Mesodermal cell (in vitro differentiated cells): ENCODE measurements around the gene TTL.
"Not testable (repeated sequence)": the region's sequence is repeated elsewhere in the genome, so short reads cannot be mapped to it uniquely, and the experiment has no call there.

Source experiments
- H3K27ac ChIP-seq: 2 replicates; pipeline ENCODE4 v1.7.0; 2013; ENCODE audit warnings: mild to moderate bottlenecking, low read depth, low read length, moderate library complexity; ENCODE audit not compliant: severe bottlenecking
- H3K36me3 ChIP-seq: 2 replicates; pipeline ENCODE4 v1.7.1; 2013; ENCODE audit warnings: mild to moderate bottlenecking, low read length, moderate library complexity; ENCODE audit not compliant: control insufficient read depth, insufficient read depth
- H3K4me1 ChIP-seq: one replicate; pipeline ENCODE4 v1.7.1; 2013; ENCODE audit warnings: mild to moderate bottlenecking, low read length; ENCODE audit not compliant: insufficient read depth, control insufficient read depth, poor library complexity, severe bottlenecking
- H3K4me3 ChIP-seq: 2 replicates; pipeline ENCODE4 v1.7.0; 2013; ENCODE audit warnings: low read length, control low read depth, mild to moderate bottlenecking; ENCODE audit not compliant: insufficient read depth, poor library complexity, severe bottlenecking; ENCODE audit errors: extremely low read depth
- H3K9me3 ChIP-seq: 2 replicates; pipeline ENCODE4 v1.7.1; 2013; ENCODE audit warnings: mild to moderate bottlenecking, low read length, moderate library complexity; ENCODE audit not compliant: control insufficient read depth
- WGBS, 2 experiments: methylation state at CpG; one replicate each; pipeline ENCODE4 v1.1.5; 2013; ENCODE audit warnings: missing lambda C conversion rate in 2 of 2; ENCODE audit not compliant: insufficient coverage in 2 of 2; 5-methylcytosine and 5-hydroxymethylcytosine counted together

The TTL gene

DNA sequence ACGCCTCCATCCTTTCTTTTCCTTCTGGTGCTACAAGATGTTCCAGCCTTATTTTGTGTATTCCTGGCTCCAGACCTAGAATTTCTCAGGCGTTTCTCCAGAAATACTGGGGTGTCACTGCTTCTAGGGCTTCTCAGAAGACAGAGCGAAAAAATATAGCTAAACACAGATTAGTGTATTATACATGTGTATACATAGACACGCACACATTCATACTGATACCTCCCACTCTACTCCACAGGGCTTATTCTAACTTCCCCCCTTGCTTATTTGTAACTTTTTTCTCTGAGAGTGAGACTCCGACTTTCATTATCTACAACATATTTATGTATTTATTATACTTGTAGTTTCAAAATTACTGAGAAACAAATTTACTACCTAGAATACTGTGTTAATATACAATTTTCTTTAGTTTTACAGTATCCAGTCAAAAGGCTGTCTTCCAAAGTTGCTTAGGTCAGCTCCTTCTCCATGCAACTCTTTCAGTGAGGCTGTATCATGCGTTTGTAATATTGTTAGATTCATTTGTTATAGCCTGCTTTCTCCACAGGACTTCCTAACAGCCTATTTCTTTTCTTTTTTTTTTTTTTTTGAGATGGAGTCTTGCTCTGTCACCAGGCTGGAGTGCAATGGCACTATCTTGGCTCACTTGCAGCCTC lies 43.2 kb upstream of the TTL start:
- H3K9me3 ChIP-seq, H3K4me1 ChIP-seq, H3K27ac ChIP-seq, H3K36me3 ChIP-seq, H3K4me3 ChIP-seq: not testable (repeated sequence)
- WGBS, 2 experiments, result 100% methylated on average over 1 of the region's 6 CpGs; no CpG with 5 or more reads in 1 of the 2 experiments

DNA sequence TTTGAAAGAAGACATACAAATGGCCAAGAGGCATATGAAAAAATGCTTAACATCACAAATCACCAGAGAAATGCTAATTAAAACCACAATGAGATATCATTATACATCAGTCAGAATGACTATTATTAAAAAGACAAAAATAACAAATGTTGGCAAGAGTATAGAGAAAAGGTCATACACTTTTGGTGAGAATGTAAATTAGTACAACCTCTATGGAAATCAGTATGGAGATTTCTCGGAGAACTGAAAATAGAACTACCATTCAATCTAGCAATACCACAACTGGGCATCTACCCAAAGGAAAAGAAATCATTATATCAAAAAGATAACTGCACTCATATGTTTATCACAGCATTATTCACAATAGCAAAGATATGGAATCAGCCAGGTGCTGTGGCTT lies 37.7 kb upstream of the TTL start:
- H3K9me3 ChIP-seq, H3K4me3 ChIP-seq, H3K4me1 ChIP-seq, H3K27ac ChIP-seq, H3K36me3 ChIP-seq: not testable (repeated sequence)
- WGBS, 2 experiments, result no CpG with 5 or more reads among the region's 1 CpG

DNA sequence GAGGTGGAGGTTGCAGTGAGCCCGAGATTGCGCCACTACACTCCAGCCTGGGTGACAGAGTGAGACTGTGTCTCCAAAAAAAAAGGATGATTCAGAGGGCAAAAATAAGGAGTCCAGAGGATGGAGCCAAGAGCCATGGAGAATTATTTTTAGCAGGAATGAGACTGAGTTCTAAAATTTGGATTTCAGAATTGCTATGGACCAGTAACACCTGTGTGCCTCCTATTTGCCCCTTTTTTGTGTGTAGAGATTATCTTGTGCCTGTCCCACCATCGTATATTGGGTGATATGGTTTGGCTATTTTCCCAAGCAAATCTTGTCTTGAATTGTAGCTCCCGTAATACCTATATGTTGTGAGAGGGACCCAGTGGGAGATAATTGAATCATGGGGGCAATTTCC lies 32.1 kb upstream of the TTL start:
- Histone ChIP-seq H3K36me3 (no peaks in the 10 kb centered on the region), H3K9me3 (no peaks in the 10 kb centered on the region), H3K27ac (no peak overlapping the region), H3K4me3 (no peak overlapping the region), H3K4me1 (no peaks in the 10 kb centered on the region)
- WGBS, 2 experiments, result 86 to 97% methylated on average over 4 of the region's 4 CpGs

DNA sequence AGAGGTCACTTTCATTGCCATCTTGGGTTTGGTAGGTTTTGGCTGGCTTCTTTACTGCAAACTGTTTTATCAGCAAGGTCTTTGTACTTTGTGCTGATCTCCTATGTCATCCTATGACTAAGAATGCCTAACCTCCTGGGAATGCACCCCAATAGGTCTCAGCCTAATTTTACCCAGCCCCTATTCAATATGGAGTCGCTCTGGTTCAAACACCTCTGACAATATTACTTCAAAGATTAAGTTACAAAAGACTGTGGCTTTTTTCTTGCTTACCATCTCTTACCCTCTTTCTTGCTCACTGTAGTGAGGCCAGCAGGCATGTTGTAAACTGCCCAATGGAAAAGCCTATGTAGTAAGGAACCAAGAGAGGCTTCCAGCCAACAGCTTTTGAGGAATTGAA lies 30.6 kb upstream of the TTL start:
- 100% methylated on average over 1 of the region's 1 CpG for WGBS, 2 experiments

DNA sequence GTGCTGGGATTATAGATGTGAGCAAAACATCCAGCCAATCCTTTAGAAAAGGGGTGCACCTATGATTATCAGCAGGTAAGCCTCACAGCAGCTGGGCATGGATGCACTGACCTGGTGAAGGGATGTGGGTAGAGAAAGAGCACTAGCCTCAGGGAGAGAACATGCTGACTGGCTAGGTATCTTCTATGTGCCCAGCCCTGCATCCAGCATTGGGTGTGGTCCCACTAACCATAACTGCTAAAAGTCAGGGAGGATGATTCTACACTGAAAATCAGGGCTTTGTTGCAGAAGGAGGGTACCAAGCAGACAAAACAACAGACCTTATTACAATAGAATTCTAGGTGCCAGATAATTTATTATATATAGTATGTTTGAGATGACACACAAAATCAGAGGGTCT lies 27.4 kb upstream of the TTL start:
- H3K9me3 ChIP-seq, result no peaks in the 10 kb centered on the region
- no peak overlapping the region for H3K4me3 ChIP-seq
- H3K4me1 ChIP-seq, result no peaks in the 10 kb centered on the region
- no peaks in the 10 kb centered on the region for H3K36me3 ChIP-seq
- H3K27ac ChIP-seq, result no peak overlapping the region

More for the DNA sequence above, 30.6 kb upstream of the TTL start:
- Histone ChIP-seq H3K27ac (no peak overlapping the region), H3K9me3 (no peaks in the 10 kb centered on the region), H3K4me1 (no peaks in the 10 kb centered on the region), H3K36me3 (no peaks in the 10 kb centered on the region), H3K4me3 (no peak overlapping the region)

DNA sequence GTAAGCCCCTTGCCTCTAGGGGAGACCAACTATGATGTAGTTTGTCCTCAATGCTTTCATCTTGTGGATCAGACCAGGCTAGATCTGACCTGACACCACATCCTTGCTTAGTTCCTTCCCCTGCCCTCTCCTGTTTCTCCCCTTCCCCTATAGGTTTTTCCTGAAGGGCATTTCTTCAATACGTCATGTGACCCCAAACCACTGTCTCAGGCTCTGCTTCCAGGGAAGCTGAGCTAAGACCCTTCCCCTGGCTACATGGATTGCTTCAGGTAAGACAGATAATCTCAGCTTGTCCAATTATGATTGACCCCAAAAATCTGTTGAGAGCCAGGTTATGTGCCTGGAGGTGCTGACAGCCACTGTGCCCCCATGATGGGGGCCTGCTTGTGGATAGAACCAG lies 22.6 kb upstream of the TTL start:
- Histone ChIP-seq H3K36me3 (no peaks in the 10 kb centered on the region), H3K27ac (no peak overlapping the region), H3K4me3 (no peak overlapping the region), H3K9me3 (no peaks in the 10 kb centered on the region), H3K4me1 (no peaks in the 10 kb centered on the region)
- WGBS, 2 experiments, result 83 to 100% methylated on average over 1 of the region's 1 CpG

DNA sequence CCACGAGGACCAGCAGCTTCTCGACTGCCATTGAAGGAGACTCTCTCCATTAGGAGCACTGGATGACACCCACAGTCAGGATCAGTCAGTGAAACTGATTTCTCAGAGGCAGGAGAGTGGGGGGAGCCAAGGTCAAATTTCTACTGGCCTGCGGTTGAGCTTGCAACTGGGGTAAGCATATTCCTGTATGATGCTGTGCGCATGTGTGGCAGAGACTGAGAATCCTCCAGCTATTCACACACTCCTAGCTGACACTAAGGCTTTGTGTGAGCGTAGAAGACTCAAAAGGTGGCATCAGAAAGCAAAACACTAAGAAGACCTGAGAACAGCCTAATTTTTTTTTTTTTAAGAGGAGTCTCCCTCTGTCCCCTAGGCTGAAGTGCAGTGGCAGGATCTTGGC lies 19.8 kb upstream of the TTL start:
- H3K27ac ChIP-seq, result no peak overlapping the region
- H3K4me1 ChIP-seq, result no peaks in the 10 kb centered on the region
- no peaks in the 10 kb centered on the region for H3K9me3 ChIP-seq
- H3K36me3 ChIP-seq, result no peaks in the 10 kb centered on the region
- H3K4me3 ChIP-seq, result no peak overlapping the region
- WGBS, 2 experiments, result 58 to 80% methylated on average over 3 to 4 of the region's 5 CpGs

DNA sequence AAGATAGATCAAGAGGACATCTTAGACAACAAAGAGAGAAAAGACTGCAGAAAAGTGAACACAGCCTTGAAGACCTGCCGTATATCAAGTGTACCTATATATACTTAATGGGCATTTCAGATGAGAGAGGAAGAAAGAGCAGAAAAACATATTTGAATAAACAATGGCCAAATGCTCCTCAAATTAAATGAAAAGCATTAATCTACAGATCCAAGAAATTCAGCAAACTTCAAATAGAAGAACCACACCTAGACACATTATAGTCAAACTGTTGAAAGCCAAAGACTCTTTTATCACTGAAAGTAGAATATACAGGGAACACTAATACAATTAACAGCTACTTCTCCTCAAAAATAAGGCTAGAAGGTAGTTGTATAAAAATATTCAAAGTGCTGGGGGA lies 18.7 kb upstream of the TTL start:
- Histone ChIP-seq H3K9me3 (no peaks in the 10 kb centered on the region), H3K4me3 (no peak overlapping the region), H3K4me1 (no peaks in the 10 kb centered on the region), H3K36me3 (no peaks in the 10 kb centered on the region), H3K27ac (no peak overlapping the region)
- no CpG with 5 or more reads among the region's 1 CpG for WGBS, 2 experiments

DNA sequence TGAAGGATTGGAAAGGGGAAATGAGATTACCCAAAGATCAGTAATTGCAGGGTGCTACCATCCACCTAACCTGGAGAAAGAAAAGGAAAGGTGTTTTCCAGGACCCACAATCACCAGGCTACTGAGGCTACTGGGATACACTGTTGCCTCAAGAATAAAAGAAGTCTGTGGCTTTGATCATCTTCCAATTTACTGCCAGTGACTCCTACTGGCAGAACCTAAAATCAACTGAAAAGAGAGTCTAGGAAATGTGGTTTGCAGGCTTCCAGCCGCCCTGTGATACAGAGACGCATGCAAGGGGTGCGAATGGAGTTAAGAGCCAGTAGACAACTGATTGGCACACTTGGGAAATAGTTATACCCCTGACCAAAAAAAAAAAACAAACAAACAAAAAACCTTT lies 16.6 kb upstream of the TTL start:
- no CpG with 5 or more reads among the region's 3 CpGs for WGBS, 2 experiments
- Histone ChIP-seq H3K4me3 (no peak overlapping the region), H3K27ac (no peak overlapping the region)

DNA sequence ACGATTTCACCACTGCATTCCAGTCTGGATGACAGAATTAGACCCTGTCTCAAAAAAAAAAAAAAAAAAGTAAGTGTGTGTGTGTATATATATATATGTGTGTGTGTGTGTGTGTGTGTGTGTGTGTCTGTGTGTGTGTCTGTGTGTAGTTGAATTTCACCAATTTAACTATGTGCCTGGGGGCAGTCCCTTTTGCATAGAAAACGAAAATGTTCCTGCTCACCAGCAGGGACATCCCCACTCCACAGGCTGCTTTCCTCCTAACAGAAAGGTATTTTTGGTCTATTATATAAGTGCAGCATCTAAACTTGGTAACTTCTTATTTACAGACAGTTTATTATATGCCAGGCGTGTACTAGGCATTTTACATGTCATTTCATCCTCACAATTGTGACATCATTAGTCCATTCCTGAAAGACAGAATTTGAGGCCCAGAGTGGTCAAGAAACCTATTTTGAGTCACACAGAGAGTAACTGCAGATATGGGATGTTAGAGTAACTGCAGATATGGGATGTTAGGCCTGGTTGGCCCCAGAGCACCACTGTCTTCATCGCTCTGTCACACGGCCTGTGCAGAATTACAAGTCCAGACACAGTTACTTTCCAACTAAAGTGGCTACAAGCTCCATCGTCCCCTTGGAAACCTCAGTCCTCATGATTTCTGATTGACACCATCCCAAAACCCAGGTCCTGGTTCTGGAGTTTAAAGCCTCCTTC lies 9.3 kb upstream of the TTL start:
- no peak overlapping the region for H3K27ac ChIP-seq
- no peaks in the 10 kb centered on the region for H3K4me1 ChIP-seq
- 88 to 91% methylated on average over 3 to 4 of the region's 6 CpGs for WGBS, 2 experiments

More for the DNA sequence above, 16.6 kb upstream of the TTL start:
- no peaks in the 10 kb centered on the region for H3K36me3 ChIP-seq
- peaks cover 10% of the 10 kb centered on the region for H3K9me3 ChIP-seq
- no peaks in the 10 kb centered on the region for H3K4me1 ChIP-seq

DNA sequence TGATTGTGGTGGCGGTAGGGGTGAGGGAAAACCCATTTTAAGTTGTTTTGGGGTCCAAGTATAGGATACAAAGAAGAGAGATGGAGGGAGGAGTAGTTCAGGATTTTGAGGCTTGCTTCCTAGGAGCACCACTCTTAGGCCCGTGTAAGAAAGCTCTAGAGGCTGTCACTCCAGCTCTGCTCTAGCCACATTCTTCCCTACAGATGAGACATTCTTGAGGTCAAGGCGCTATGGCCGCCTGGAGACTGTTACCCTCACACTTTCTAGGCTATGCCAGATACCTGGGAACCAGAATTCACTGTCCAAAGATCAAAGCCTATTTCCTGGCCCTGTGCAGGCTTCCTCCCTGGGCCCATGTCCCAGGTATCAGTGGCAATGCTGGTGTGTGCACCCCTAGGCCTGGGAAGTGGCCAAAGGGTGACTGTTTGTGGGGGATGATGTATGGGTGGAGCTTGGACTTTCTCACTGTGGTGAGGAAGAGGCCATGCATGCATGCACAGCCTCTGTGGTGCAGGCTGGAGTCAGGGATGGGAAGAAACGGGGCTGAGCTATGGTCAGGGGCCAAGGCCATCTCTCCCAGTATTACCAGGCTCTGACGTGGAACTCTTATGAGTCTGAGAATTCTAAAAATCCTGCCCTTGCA lies 7.0 kb upstream of the TTL start:
- no peak overlapping the region for H3K4me3 ChIP-seq
- no peaks in the 10 kb centered on the region for H3K36me3 ChIP-seq
- no peaks in the 10 kb centered on the region for H3K9me3 ChIP-seq
- no peak overlapping the region for H3K27ac ChIP-seq
- 84 to 86% methylated on average over 5 of the region's 6 CpGs for WGBS, 2 experiments
- H3K4me1 ChIP-seq, result no peaks in the 10 kb centered on the region

More for the DNA sequence above, 9.3 kb upstream of the TTL start:
- H3K9me3 ChIP-seq, result peaks cover 10% of the 10 kb centered on the region
- H3K4me3 ChIP-seq, result no peak overlapping the region
- H3K36me3 ChIP-seq, result no peaks in the 10 kb centered on the region
